ENCODE data around the gene SLC25A14. TPM values are rescaled to one million over a fixed set of nuclear protein-coding genes. Genes with fewer than 3 reads are reported as not detected.
A peak's percentile ranks its signal among the peaks of the same experiment; 100 is the strongest.

SLC25A14 gene
- total RNA-seq, 1 donor from 2014 or later: 19.2 TPM

- Mint-ChIP-seq H3K4me1 (peaks cover 8% of the 10 kb centered on the region), H3K27ac (no peak overlapping the region), H3K4me3 (no peak overlapping the region), H3K9me3 (peaks cover 11% of the 10 kb centered on the region), H3K27me3 (ENCODE audit: insufficient read depth, low read depth) (peaks cover 2% of the 10 kb centered on the region), H3K36me3 (peaks cover 2% of the 10 kb centered on the region)
- H3K79me2 ChIP-seq (ENCODE audit: low read depth): no peaks in the 10 kb centered on the region
- no peak overlapping the region for H3K4me2 ChIP-seq
- H2AFZ ChIP-seq (replicated peaks): no peak overlapping the region
- no peak for TF ChIP-seq EZH2phosphoT487 (IDR thresholded peaks at IDR 0.05)
- TF ChIP-seq EZH2 (IDR thresholded peaks at IDR 0.05): no peak
- TF ChIP-seq CTCF (IDR thresholded peaks at IDR 0.05): no peak
- no peaks in the 10 kb centered on the region for H3K4me1 ChIP-seq
- no peaks in the 10 kb centered on the region for H4K20me1 ChIP-seq (ENCODE audit: low read depth)
- H3K9me3 ChIP-seq (ENCODE audit: low read depth): peaks cover 3% of the 10 kb centered on the region
- no peak overlapping the region for H3K27ac ChIP-seq
- H3K36me3 ChIP-seq: no peaks in the 10 kb centered on the region
- H3K9ac ChIP-seq: no peak overlapping the region
- no peak overlapping the region for H3K4me3 ChIP-seq
- H3F3A ChIP-seq (ENCODE audit: low read depth): no peaks in the 10 kb centered on the region
- DNase-seq (ENCODE audit: low spot score): no peak
- no peaks in the 10 kb centered on the region for H3K27me3 ChIP-seq
These were observed 43.0 kb upstream of the SLC25A14 start for GRCh38 chrX:130296743-130297142.

DNA sequence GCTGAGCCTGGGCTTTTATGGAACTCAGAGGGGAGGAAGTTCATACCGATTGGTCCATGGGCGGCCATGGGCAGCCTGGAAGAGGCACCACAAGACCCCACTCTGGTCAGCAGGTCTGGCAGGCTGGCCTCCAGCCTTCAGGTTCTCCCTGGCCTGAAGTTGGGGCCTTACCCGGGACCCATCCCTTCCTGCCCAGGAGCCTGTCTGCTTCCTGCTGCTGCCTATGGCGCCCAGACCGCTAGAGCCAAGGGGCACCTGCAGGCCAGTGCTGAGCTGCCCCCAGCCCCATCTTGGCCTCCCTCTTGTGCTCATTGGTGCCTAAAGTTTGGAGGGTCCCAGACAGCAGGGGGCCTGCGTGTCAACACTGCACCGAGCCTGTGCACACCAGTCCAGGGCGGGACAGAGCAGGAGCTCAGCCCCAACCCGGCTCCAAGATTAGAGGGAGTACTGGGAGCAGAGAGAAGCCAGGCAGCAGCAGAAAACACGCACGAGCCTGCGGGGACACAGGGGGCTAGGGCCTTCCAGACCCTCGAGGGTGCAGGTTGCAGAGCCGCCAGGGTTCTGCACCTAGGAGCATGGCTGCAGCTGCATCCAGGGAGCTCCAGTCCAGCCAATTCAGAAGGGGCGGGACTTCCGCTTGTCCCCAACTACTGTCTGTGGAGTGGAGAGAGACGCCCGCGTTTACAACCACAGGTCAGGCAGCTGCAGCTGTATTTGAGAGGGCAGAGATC, 40.3 kb upstream of the SLC25A14 start:
- Mint-ChIP-seq H3K4me1 (peaks cover 8% of the 10 kb centered on the region), H3K36me3 (no peaks in the 10 kb centered on the region), H3K27me3 (ENCODE audit: insufficient read depth, low read depth) (peaks cover 2% of the 10 kb centered on the region), H3K27ac (no peak overlapping the region), H3K9me3 (no peaks in the 10 kb centered on the region), H3K4me3 (no peak overlapping the region)
- Histone ChIP-seq H4K20me1 (ENCODE audit: low read depth) (no peaks in the 10 kb centered on the region), H2AFZ (replicated peaks) (peak overlapping the region; percentile 87), H3K79me2 (ENCODE audit: low read depth) (no peaks in the 10 kb centered on the region), H3K4me1 (no peaks in the 10 kb centered on the region), H3K27ac (no peak overlapping the region), H3K9ac (no peak overlapping the region), H3K9me3 (ENCODE audit: low read depth) (peaks cover 6% of the 10 kb centered on the region), H3K4me2 (no peak overlapping the region), H3K4me3 (no peak overlapping the region), H3F3A (ENCODE audit: low read depth) (no peaks in the 10 kb centered on the region), H3K36me3 (no peaks in the 10 kb centered on the region), H3K27me3 (no peaks in the 10 kb centered on the region)
- DNase-seq (ENCODE audit: low spot score): no peak
- TF ChIP-seq CTCF (IDR thresholded peaks at IDR 0.05) (no peak), EZH2 (IDR thresholded peaks at IDR 0.05) (no peak), EZH2phosphoT487 (IDR thresholded peaks at IDR 0.05) (no peak)

- Mint-ChIP-seq H3K9me3 (no peaks in the 10 kb centered on the region), H3K27me3 (ENCODE audit: insufficient read depth, low read depth) (peaks cover 2% of the 10 kb centered on the region), H3K36me3 (no peaks in the 10 kb centered on the region), H3K4me3 (no peak overlapping the region), H3K4me1 (peaks cover 8% of the 10 kb centered on the region), H3K27ac (no peak overlapping the region)
- Histone ChIP-seq H4K20me1 (ENCODE audit: low read depth) (no peaks in the 10 kb centered on the region), H3K36me3 (no peaks in the 10 kb centered on the region), H3F3A (ENCODE audit: low read depth) (no peaks in the 10 kb centered on the region), H3K79me2 (ENCODE audit: low read depth) (no peaks in the 10 kb centered on the region), H2AFZ (replicated peaks) (peak overlapping the region; percentile 87), H3K4me2 (no peak overlapping the region), H3K27ac (no peak overlapping the region), H3K4me3 (no peak overlapping the region), H3K9ac (no peak overlapping the region), H3K27me3 (no peaks in the 10 kb centered on the region), H3K9me3 (ENCODE audit: low read depth) (peaks cover 6% of the 10 kb centered on the region), H3K4me1 (no peaks in the 10 kb centered on the region)
- DNase-seq (ENCODE audit: low spot score): no peak
- TF ChIP-seq CTCF (IDR thresholded peaks at IDR 0.05) (no peak), EZH2phosphoT487 (IDR thresholded peaks at IDR 0.05) (no peak), EZH2 (IDR thresholded peaks at IDR 0.05) (no peak)
These were observed 39.8 kb upstream of the SLC25A14 start for GRCh38 chrX:130300010-130300282.
